ENCODE measurements around the gene CLCN1. TPM values are rescaled to one million over a fixed set of nuclear protein-coding genes. Genes with fewer than 3 reads are reported as not detected.

CLCN1 gene
- total RNA-seq, 1 experiment from 2014 or later: 0.13 TPM

DNA sequence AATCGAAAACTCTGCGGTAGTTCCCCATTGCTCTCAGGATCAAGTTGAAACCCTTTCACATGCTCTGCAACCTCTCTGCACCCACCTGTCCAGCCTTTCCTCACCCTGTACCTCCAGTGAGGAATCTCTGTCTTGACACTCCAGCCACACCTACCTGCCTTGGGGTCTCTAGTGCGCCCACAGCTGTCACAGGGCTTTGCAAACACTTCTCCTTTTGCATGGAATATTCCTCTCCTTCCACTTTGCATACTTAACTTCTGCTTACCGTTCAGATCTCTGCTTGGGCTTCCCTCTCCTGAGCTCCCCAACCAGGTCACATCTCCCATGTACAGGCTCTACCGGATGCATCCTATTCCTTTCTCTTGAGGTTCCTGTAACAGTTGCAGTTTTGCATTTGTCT lies 58.6 kb downstream of the CLCN1 start:
- no peak overlapping the region for H3K4ac ChIP-seq (ENCODE audit: low read depth, low read length)
- H2BK20ac ChIP-seq (ENCODE audit: low read depth, low read length, poor library complexity, severe bottlenecking): no peak overlapping the region
- H2AK5ac ChIP-seq (ENCODE audit: insufficient read length, low read length): no peak overlapping the region
- H3K9me3 Mint-ChIP-seq: no peaks in the 10 kb centered on the region
- H3K18ac ChIP-seq (ENCODE audit: insufficient read length, low read depth, low read length): no peak overlapping the region
- no peak overlapping the region for H3K14ac ChIP-seq (ENCODE audit: insufficient read depth, low read length)
- no peak overlapping the region for H4K5ac ChIP-seq (ENCODE audit: insufficient read length, low read depth, low read length)
- no peak overlapping the region for H3K4me2 ChIP-seq (ENCODE audit: insufficient read depth, insufficient read length, low read length)
- no peaks in the 10 kb centered on the region for H3K27me3 Mint-ChIP-seq (ENCODE audit: low read depth)
- H3K23ac ChIP-seq (ENCODE audit: insufficient read length, low read depth, low read length): no peak overlapping the region
- peaks cover 9% of the 10 kb centered on the region for H3K4me1 ChIP-seq (ENCODE audit: insufficient read depth, low read length)
- no peak overlapping the region for H2BK15ac ChIP-seq (ENCODE audit: low read depth, low read length)
- no peak overlapping the region for H3T11ph ChIP-seq (ENCODE audit: low read length)
- no peak overlapping the region for H2BK120ac ChIP-seq (ENCODE audit: low read depth, low read length, poor library complexity, severe bottlenecking)
- no peak overlapping the region for H3K9ac ChIP-seq (ENCODE audit: extremely low read depth, insufficient read length, low read length)
- no peak overlapping the region for H4K91ac ChIP-seq (ENCODE audit: insufficient read length, low read depth, low read length)
- H2BK5ac ChIP-seq (ENCODE audit: insufficient read length, low read length): no peak overlapping the region
- no peak for DNase-seq
- H4K20me1 ChIP-seq (ENCODE audit: control insufficient read depth, insufficient read depth, insufficient read length): no peaks in the 10 kb centered on the region
- H3K36me3 Mint-ChIP-seq (ENCODE audit: insufficient read depth in 1 of 3, low read depth in 3 of 3): peaks cover 0 to 7% (median 0%) of the 10 kb centered on the region in 3 experiments; a peak in 1 of 7 replicates
- no peaks in the 10 kb centered on the region for H3K9me3 ChIP-seq (ENCODE audit: control insufficient read depth, low read depth, low read length)
- H3K79me1 ChIP-seq (ENCODE audit: insufficient read depth, low read depth, low read length, poor library complexity, severe bottlenecking): no peaks in the 10 kb centered on the region
- peak overlapping the region in 1 of 3 experiments; percentile 20; a peak in 2 of 7 replicates for H3K27ac Mint-ChIP-seq
- H2BK12ac ChIP-seq (ENCODE audit: insufficient read length, low read depth, low read length): no peak overlapping the region
- H3K4me1 Mint-ChIP-seq: peaks cover 44 to 48% of the 10 kb centered on the region in 2 experiments
- H3K27ac ChIP-seq (ENCODE audit: insufficient read length, low read depth, low read length): no peak overlapping the region
- TF ChIP-seq, protein P1, sequence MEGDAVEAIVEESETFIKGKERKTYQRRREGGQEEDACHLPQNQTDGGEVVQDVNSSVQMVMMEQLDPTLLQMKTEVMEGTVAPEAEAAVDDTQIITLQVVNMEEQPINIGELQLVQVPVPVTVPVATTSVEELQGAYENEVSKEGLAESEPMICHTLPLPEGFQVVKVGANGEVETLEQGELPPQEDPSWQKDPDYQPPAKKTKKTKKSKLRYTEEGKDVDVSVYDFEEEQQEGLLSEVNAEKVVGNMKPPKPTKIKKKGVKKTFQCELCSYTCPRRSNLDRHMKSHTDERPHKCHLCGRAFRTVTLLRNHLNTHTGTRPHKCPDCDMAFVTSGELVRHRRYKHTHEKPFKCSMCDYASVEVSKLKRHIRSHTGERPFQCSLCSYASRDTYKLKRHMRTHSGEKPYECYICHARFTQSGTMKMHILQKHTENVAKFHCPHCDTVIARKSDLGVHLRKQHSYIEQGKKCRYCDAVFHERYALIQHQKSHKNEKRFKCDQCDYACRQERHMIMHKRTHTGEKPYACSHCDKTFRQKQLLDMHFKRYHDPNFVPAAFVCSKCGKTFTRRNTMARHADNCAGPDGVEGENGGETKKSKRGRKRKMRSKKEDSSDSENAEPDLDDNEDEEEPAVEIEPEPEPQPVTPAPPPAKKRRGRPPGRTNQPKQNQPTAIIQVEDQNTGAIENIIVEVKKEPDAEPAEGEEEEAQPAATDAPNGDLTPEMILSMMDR (conservative IDR thresholded peaks at IDR 0.05): no peak
- no peaks in the 10 kb centered on the region for H3K79me2 ChIP-seq (ENCODE audit: insufficient read depth, low read length)
- no peak overlapping the region for H3K56ac ChIP-seq (ENCODE audit: insufficient read length, low read depth, low read length)
- WGBS (ENCODE audit: extremely low coverage, insufficient read length, low lambda C conversion rate): no CpG with 5 or more reads among the region's 5 CpGs
- H3K4me3 Mint-ChIP-seq: no peak overlapping the region
- no peak overlapping the region for H2AFZ ChIP-seq (ENCODE audit: low read length)
- H3K23me2 ChIP-seq (ENCODE audit: insufficient read length, low read depth, low read length, poor library complexity, severe bottlenecking): no peaks in the 10 kb centered on the region
- no peak overlapping the region for H4K8ac ChIP-seq (replicated peaks; ENCODE audit: insufficient read length, low read depth, low read length)
- H3K27me3 ChIP-seq (ENCODE audit: insufficient read depth, low read length): 0 out of 2 replicates have a peak, but pooled peaks cover 2% of the 10 kb centered on the region
